A549 (cell line): Measurements from ENCODE around the gene UBTD1. TPM values are rescaled to one million over a fixed set of nuclear protein-coding genes. Genes with fewer than 3 reads are reported as not detected.
A peak's percentile ranks its signal among the peaks of the same experiment; 100 is the strongest.

Source experiments
- ATAC-seq, 2 experiments: fragments of 200-7000 bp in 1 of 2; fragments of >200 bp in 1 of 2; cut with Nextera tagmentation in 1 of 2; cut with Tn5 transposase in 1 of 2; 3 replicates each; pipeline versions ENCODE4 v1.8.0 to v1.9.1; 2018 to 2020; ENCODE audit warnings: mild to moderate bottlenecking in 1 of 2, moderate library complexity in 1 of 2
- CTCF ChIA-PET: fragments of 300-600 bp; sonication (Branson Sonifier 250); formaldehyde crosslinking; extraction: SDS; loops from one replicate; lab custom pipeline; 2021; ENCODE audit warnings: antibody characterized with exemption, inconsistent platforms; lab: Yijun Ruan, JAX
- POLR2A ChIA-PET: fragments of 350-600 bp; formaldehyde crosslinking; extraction: SDS; loops from one replicate; lab custom pipeline; 2021; ENCODE audit warnings: antibody characterized with exemption, inconsistent platforms; lab: Yijun Ruan, JAX
- DNase-seq, 2 experiments: peaks; one replicate each; pipeline versions ENCODE4 v3.0.0 to v3.0.0-alpha.2; 2011 to 2016; ENCODE audit warnings: low read depth in 1 of 2, low spot score in 1 of 2
- FAIRE-seq: peaks from 2 replicates; lab custom pipeline; 2011; peaks lifted over from hg19 to GRCh38; lab: Jason Lieb, UNC
- H3K27ac ChIP-seq, 2 experiments: fragments of >200 bp; sonication (Bioruptor Twin); formaldehyde crosslinking; 3 replicates each; pipeline ENCODE4 v1.5.1; 2016 to 2017
- H3K4me1 ChIP-seq: fragments of >200 bp; sonication (Bioruptor Twin); formaldehyde crosslinking; 3 replicates; pipeline ENCODE4 v1.6.1; 2016
- H3K4me2 ChIP-seq: fragments of >200 bp; sonication (Bioruptor Twin); formaldehyde crosslinking; 3 replicates; pipeline ENCODE4 v1.6.1; 2016
- H3K4me3 ChIP-seq: fragments of >200 bp; sonication (Bioruptor Twin); formaldehyde crosslinking; 3 replicates; pipeline ENCODE4 v1.5.1; 2016
- H3K9me3 ChIP-seq: fragments of >200 bp; sonication (Bioruptor Twin); formaldehyde crosslinking; 3 replicates; pipeline ENCODE4 v1.6.1; 2016
- BHLHE40 ChIP-seq: IDR thresholded peaks from 2 replicates; pipeline ENCODE4 v1.6.1; 2012; ENCODE audit warnings: low read depth, low read length, inconsistent platforms
- CBX2 ChIP-seq: fragments of 200-600 bp; sonication (generic); IDR thresholded peaks from 2 replicates; pipeline ENCODE4 v1.6.1; 2016; ENCODE audit warnings: low read depth, mild to moderate bottlenecking, borderline replicate concordance
- CBX8 ChIP-seq: fragments of 200-600 bp; sonication (generic); IDR thresholded peaks from 2 replicates; pipeline ENCODE4 v1.6.1; 2016
- CEBPB ChIP-seq, 2 experiments: fragments of >200 bp in 1 of 2; sonication (Bioruptor Twin) in 1 of 2; formaldehyde crosslinking in 1 of 2; IDR thresholded peaks; 2 replicates each; pipeline ENCODE4 v1.6.1; 2012 to 2016
- CHD4 ChIP-seq: fragments of 200-600 bp; sonication (generic); IDR thresholded peaks from 2 replicates; pipeline ENCODE4 v1.6.1; 2016; ENCODE audit warnings: antibody characterized with exemption, mild to moderate bottlenecking, borderline replicate concordance
- EHF ChIP-seq: fragments of 250-450 bp; sonication (Bioruptor Pico); IDR thresholded peaks from 2 replicates; pipeline ENCODE4 v1.5.0; 2020; ENCODE audit warnings: mild to moderate bottlenecking
- EHMT2 ChIP-seq: fragments of 200-600 bp; sonication (generic); IDR thresholded peaks from 2 replicates; pipeline ENCODE4 v1.6.1; 2016; ENCODE audit warnings: antibody characterized with exemption, low read depth, mild to moderate bottlenecking, moderate library complexity
- ESRRA ChIP-seq: fragments of 150-350 bp; IDR thresholded peaks from 2 replicates; pipeline ENCODE4 v1.6.1; 2014; ENCODE audit warnings: mild to moderate bottlenecking, low read length, borderline replicate concordance
- FOSL2 ChIP-seq, 2 experiments: fragments of 450-650 bp in 1 of 2; fragments of >200 bp in 1 of 2; sonication (Bioruptor Twin) in 1 of 2; formaldehyde crosslinking; IDR thresholded peaks; 2 replicates each; pipeline versions ENCODE4 v1.5.0 to v1.6.1; 2016 to 2020; ENCODE audit warnings: mild to moderate bottlenecking in 1 of 2, moderate library complexity in 1 of 2
- HOXA7 ChIP-seq: fragments of 250-450 bp; sonication (Bioruptor Pico); IDR thresholded peaks from 2 replicates; pipeline ENCODE4 v1.5.0; 2020; ENCODE audit warnings: mild to moderate bottlenecking, moderate library complexity
- HOXB13 ChIP-seq: fragments of 250-450 bp; sonication (Bioruptor Pico); IDR thresholded peaks from 2 replicates; pipeline ENCODE4 v1.5.0; 2020; ENCODE audit warnings: low read depth, mild to moderate bottlenecking, moderate library complexity
- JUNB ChIP-seq: fragments of >200 bp; sonication (Bioruptor Twin); formaldehyde crosslinking; IDR thresholded peaks from 2 replicates; pipeline ENCODE4 v1.6.1; 2016
- KDM5A ChIP-seq: fragments of 200-600 bp; sonication (generic); IDR thresholded peaks from 2 replicates; pipeline ENCODE4 v1.6.1; 2016; ENCODE audit warnings: antibody characterized with exemption, mild to moderate bottlenecking
- MAFK ChIP-seq: fragments of 450-650 bp; IDR thresholded peaks from 2 replicates; pipeline ENCODE4 v1.6.1; 2014; ENCODE audit not compliant: partially characterized antibody
- NFE2L2 ChIP-seq: fragments of 150-350 bp; conservative IDR thresholded peaks from 2 replicates; pipeline ENCODE4 v1.6.1; 2014; ENCODE audit warnings: low read length
- NPAS2 ChIP-seq: fragments of 250-450 bp; sonication (Bioruptor Pico); IDR thresholded peaks from 2 replicates; pipeline ENCODE4 v1.8.0; 2022; ENCODE audit warnings: mild to moderate bottlenecking, moderate library complexity, borderline replicate concordance
- NR3C1 ChIP-seq: fragments of >200 bp; sonication (Bioruptor Twin); formaldehyde crosslinking; IDR thresholded peaks from 3 replicates; pipeline ENCODE4 v1.6.1; 2017
- POLR2A ChIP-seq: IDR thresholded peaks from 2 replicates; pipeline ENCODE4 v1.6.1; 2012; ENCODE audit warnings: mild to moderate bottlenecking, low read length
- POLR2AphosphoS2 ChIP-seq: conservative IDR thresholded peaks from 2 replicates; pipeline ENCODE4 v1.6.1; 2012; ENCODE audit warnings: low read length, improper control_type of control experiment, inconsistent platforms
- RAD21 ChIP-seq, 2 experiments: fragments of >200 bp in 1 of 2; sonication (Bioruptor Twin) in 1 of 2; formaldehyde crosslinking in 1 of 2; IDR thresholded peaks in 1 of 2; conservative IDR thresholded peaks in 1 of 2; 2 replicates in 1 of 2; 3 replicates in 1 of 2; pipeline ENCODE4 v1.6.1; 2012 to 2018; ENCODE audit warnings: inconsistent platforms in 1 of 2
- RARB ChIP-seq: fragments of 250-450 bp; sonication (Bioruptor Pico); IDR thresholded peaks from 2 replicates; pipeline ENCODE4 v1.8.0; 2021; ENCODE audit warnings: mild to moderate bottlenecking, moderate library complexity
- RFX5 ChIP-seq: fragments of 450-650 bp; IDR thresholded peaks from 2 replicates; pipeline ENCODE4 v1.7.1; 2014; ENCODE audit warnings: antibody characterized with exemption, mild to moderate bottlenecking, moderate library complexity
- ZFP36 ChIP-seq: fragments of 450-650 bp; IDR thresholded peaks from 2 replicates; pipeline ENCODE4 v1.6.1; 2014; ENCODE audit warnings: borderline replicate concordance; ENCODE audit not compliant: partially characterized antibody
- WGBS: methylation state at CpG from one replicate; pipeline ENCODE4 v1.1.6; 2017; ENCODE audit errors: missing lambda C conversion rate; 5-methylcytosine and 5-hydroxymethylcytosine counted together
- polyA plus RNA-seq, 4 experiments: library from polyadenylated mRNA; depleted of rRNA in 3 of 4; stranded (reverse); fragments of >200 nt; fragmentation: RNase III in 1 of 4; extraction: RNeasy Plus Mini Kit Qiagen cat#74134 plus additional on column Dnase treatment in 1 of 4; gene quantifications; 2 replicates in 3 of 4; 3 replicates in 1 of 4; pipeline ENCODE4 v1.2.3, GENCODE V29; 2011 to 2017
- TF ChIP-seq, protein P1 (sequence below): fragments of 200-600 bp; sonication (generic); IDR thresholded peaks from 2 replicates; pipeline ENCODE4 v1.6.1; 2016; ENCODE audit warnings: antibody characterized with exemption, mild to moderate bottlenecking, moderate library complexity
- TF ChIP-seq, protein P2 (sequence below): fragments of 250-450 bp; sonication (Bioruptor Pico); IDR thresholded peaks from 2 replicates; pipeline ENCODE4 v1.5.0; 2020; ENCODE audit warnings: low read depth, mild to moderate bottlenecking, moderate library complexity
- TF ChIP-seq, protein P3 (sequence below): IDR thresholded peaks from 2 replicates; pipeline ENCODE4 v1.6.1; 2012; ENCODE audit warnings: low read depth, borderline replicate concordance
- TF ChIP-seq, protein P4 (sequence below): IDR thresholded peaks from 2 replicates; pipeline ENCODE4 v1.6.1; 2012
- TF ChIP-seq, protein P5 (sequence below): fragments of >200 bp; sonication (Bioruptor Twin); formaldehyde crosslinking; IDR thresholded peaks from 3 replicates; pipeline ENCODE4 v1.6.1; 2016

UBTD1 gene
- polyA plus RNA-seq, 2 of the 4 experiments (the other 2 are of a cell fraction), result 5.9 to 11.6 TPM

DNA sequence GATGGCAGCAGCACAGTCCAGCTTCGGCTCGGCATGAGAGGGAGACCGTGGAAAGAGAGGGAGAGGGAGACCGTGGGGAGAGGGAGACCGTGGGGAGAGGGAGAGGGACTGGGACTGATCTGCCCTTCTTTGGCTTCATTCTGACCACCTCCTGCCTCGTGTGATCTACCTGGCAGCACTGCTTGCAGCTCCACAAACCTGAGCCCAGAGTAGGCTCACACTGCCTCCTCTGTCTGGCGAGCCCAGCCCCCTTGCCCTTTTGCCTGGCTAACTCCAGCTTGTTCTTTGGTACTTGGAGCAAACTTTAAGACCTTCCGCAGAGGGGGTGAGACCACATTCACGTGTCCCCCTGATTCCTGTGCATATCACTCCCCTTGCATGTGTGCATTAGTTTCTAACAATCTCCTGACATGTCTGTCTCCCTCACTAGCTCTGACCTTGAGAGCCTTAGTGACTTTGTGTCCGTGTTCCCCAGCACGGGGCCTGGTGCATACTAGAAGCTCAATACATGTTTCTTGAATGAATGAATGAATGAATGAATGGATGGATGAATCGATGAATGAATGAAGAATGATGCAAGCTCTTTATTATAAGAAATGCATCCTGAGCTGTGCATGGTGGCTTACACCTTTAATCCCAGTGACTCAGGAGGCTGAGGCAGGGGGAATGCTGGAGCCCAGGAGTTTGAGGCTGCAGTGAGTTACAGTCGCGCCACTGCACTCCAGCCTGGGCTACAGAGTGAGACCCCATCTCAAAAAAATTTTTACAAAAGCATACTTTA is 31.2 kb downstream of the UBTD1 start:
- Histone ChIP-seq H3K4me1 (0 out of 3 replicates have a peak, but pooled peaks cover 3% of the 10 kb centered on the region), H3K27ac (no peak overlapping the region), H3K9me3 (no peaks in the 10 kb centered on the region), H3K4me3 (no peak overlapping the region), H3K4me2 (no peak overlapping the region)
- FAIRE-seq, result no peak
- 59% methylated on average over 14 of the region's 14 CpGs for WGBS
- peak; percentile 41 to 72; a peak in 4 of 6 replicates for ATAC-seq
- DNase-seq, result no peak
- TF ChIP-seq, protein P1, sequence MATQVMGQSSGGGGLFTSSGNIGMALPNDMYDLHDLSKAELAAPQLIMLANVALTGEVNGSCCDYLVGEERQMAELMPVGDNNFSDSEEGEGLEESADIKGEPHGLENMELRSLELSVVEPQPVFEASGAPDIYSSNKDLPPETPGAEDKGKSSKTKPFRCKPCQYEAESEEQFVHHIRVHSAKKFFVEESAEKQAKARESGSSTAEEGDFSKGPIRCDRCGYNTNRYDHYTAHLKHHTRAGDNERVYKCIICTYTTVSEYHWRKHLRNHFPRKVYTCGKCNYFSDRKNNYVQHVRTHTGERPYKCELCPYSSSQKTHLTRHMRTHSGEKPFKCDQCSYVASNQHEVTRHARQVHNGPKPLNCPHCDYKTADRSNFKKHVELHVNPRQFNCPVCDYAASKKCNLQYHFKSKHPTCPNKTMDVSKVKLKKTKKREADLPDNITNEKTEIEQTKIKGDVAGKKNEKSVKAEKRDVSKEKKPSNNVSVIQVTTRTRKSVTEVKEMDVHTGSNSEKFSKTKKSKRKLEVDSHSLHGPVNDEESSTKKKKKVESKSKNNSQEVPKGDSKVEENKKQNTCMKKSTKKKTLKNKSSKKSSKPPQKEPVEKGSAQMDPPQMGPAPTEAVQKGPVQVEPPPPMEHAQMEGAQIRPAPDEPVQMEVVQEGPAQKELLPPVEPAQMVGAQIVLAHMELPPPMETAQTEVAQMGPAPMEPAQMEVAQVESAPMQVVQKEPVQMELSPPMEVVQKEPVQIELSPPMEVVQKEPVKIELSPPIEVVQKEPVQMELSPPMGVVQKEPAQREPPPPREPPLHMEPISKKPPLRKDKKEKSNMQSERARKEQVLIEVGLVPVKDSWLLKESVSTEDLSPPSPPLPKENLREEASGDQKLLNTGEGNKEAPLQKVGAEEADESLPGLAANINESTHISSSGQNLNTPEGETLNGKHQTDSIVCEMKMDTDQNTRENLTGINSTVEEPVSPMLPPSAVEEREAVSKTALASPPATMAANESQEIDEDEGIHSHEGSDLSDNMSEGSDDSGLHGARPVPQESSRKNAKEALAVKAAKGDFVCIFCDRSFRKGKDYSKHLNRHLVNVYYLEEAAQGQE, result no peak
- TF ChIP-seq NFE2L2, result no peak
- TF ChIP-seq NR3C1, result no peak
- TF ChIP-seq, protein P2, sequence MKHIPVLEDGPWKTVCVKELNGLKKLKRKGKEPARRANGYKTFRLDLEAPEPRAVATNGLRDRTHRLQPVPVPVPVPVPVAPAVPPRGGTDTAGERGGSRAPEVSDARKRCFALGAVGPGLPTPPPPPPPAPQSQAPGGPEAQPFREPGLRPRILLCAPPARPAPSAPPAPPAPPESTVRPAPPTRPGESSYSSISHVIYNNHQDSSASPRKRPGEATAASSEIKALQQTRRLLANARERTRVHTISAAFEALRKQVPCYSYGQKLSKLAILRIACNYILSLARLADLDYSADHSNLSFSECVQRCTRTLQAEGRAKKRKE, result no peak
- no peak for TF ChIP-seq CBX2
- TF ChIP-seq, protein P3, sequence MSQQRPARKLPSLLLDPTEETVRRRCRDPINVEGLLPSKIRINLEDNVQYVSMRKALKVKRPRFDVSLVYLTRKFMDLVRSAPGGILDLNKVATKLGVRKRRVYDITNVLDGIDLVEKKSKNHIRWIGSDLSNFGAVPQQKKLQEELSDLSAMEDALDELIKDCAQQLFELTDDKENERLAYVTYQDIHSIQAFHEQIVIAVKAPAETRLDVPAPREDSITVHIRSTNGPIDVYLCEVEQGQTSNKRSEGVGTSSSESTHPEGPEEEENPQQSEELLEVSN, result no peak
- TF ChIP-seq CEBPB (IDR thresholded peaks at IDR 0.05), result no peak
- TF ChIP-seq RARB (CRISPR knock-in tag), result no peak
- TF ChIP-seq, protein P4, sequence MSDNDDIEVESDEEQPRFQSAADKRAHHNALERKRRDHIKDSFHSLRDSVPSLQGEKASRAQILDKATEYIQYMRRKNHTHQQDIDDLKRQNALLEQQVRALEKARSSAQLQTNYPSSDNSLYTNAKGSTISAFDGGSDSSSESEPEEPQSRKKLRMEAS, result no peak
- no peak for TF ChIP-seq EHMT2
- no peak for TF ChIP-seq FOSL2 (IDR thresholded peaks at IDR 0.05)
- no peak for TF ChIP-seq FOSL2 (CRISPR knock-in tag; IDR thresholded peaks at IDR 0.05)
- TF ChIP-seq ESRRA, result no peak
- TF ChIP-seq HOXB13, result no peak
- no peak for TF ChIP-seq NPAS2 (CRISPR knock-in tag)
- TF ChIP-seq POLR2A, result no peak
- no peak for TF ChIP-seq CBX8
- CTCF ChIA-PET, result interaction anchor here (0.6 to 1.9 kb wide), 8 partner anchors 9 to 228 kb away, joined by 3 to 8 read pairs (median 4); no protein-coding TSS in a partner anchor
- POLR2A ChIA-PET, result interaction anchor here (0.6 kb wide), 1 partner anchor 23 kb away, joined by 3 read pairs; no protein-coding TSS in a partner anchor

DNA sequence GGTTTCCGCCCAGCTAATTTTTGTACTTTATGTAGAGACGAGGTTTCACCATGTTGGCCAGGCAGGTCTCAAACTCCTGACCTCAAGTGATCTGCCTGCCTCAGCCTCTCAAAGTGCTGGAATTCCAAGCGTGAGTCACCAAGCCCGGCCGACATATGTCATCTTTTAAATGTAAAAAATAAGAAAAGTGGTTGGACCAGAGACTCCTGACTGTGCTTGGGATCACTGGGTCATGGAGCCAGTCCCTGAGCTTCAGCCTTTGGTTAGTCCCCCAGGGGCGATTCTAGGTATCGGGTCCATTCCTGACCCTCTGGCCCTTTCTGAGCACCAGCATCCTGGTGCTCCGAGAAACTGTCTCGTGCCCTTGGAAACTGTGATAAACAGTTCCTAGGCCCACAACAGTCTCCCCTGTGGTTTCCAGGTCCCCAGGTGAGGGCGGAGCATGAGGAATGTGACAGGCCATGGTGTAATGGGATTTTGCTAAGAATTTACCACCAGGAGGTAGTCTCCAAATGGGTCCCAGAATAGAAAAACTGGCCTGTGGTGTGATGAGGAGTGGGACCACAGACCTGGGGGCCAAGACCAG is 32.8 kb downstream of the UBTD1 start:
- CTCF ChIA-PET, result interaction anchor here (1.0 to 1.9 kb wide), 3 partner anchors 8 to 32 kb away, joined by 3 to 5 read pairs (median 3); no protein-coding TSS in a partner anchor
- no peak overlapping the region for H3K4me2 ChIP-seq
- DNase-seq, result no peak
- no peaks in the 10 kb centered on the region for H3K4me1 ChIP-seq
- 86% methylated on average over 10 of the region's 10 CpGs for whole genome bisulfite sequencing
- H3K9me3 ChIP-seq, result no peaks in the 10 kb centered on the region
- TF ChIP-seq, protein P5, sequence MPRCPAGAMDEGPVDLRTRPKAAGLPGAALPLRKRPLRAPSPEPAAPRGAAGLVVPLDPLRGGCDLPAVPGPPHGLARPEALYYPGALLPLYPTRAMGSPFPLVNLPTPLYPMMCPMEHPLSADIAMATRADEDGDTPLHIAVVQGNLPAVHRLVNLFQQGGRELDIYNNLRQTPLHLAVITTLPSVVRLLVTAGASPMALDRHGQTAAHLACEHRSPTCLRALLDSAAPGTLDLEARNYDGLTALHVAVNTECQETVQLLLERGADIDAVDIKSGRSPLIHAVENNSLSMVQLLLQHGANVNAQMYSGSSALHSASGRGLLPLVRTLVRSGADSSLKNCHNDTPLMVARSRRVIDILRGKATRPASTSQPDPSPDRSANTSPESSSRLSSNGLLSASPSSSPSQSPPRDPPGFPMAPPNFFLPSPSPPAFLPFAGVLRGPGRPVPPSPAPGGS, result no peak
- TF ChIP-seq BHLHE40, result no peak
- no peak for TF ChIP-seq RAD21 (conservative IDR thresholded peaks at IDR 0.05 in 1 of 2, IDR thresholded peaks at IDR 0.05 in 1 of 2)
- no peak for TF ChIP-seq HOXA7 (CRISPR knock-in tag)
- TF ChIP-seq RFX5, result no peak
- TF ChIP-seq ZFP36, result no peak
- no peak for TF ChIP-seq KDM5A
- no peak for TF ChIP-seq CHD4
- TF ChIP-seq POLR2AphosphoS2, result no peak
- no peak for TF ChIP-seq MAFK
- TF ChIP-seq EHF, result no peak
- no peak for TF ChIP-seq JUNB
- no peak for TF ChIP-seq RARB (CRISPR knock-in tag)
- TF ChIP-seq, all 56 proteins: peak for 0
- FAIRE-seq, result no peak
- ATAC-seq, result no peak
- POLR2A ChIA-PET, result no interaction called here
- Histone ChIP-seq H3K27ac (0 out of 6 replicates have a peak overlapping the region, but pooled peaks of 1 of the 2 experiments have one; percentile 30), H3K4me3 (no peak overlapping the region)
